H1 (cell line): ENCODE measurements around the gene FARS2. TPM values are rescaled to one million over a fixed set of nuclear protein-coding genes. Genes with fewer than 3 reads are reported as not detected.

Experiments used
- BACH1 ChIP-seq: IDR thresholded peaks from 2 replicates; pipeline ENCODE4 v1.6.1; 2012; ENCODE audit warnings: low read length, improper control_type of control experiment
- CBX8 ChIP-seq: fragments of 300-800, 300-1000 bp; sonication (generic); IDR thresholded peaks from 2 replicates; pipeline ENCODE4 v1.7.1; 2016; ENCODE audit warnings: low read depth, low read length, borderline replicate concordance
- E2F6 ChIP-seq: IDR thresholded peaks from 2 replicates; pipeline ENCODE4 v1.6.1; 2012; ENCODE audit warnings: inconsistent platforms
- EZH2 ChIP-seq: fragments of 200-600 bp; sonication (generic); IDR thresholded peaks from 2 replicates; pipeline ENCODE4 v1.7.1; 2012; ENCODE audit warnings: low read depth, mild to moderate bottlenecking, moderate library complexity, low read length, inconsistent platforms; ENCODE audit not compliant: severe bottlenecking
- FOSL1 ChIP-seq: IDR thresholded peaks from 2 replicates; pipeline ENCODE4 v1.6.1; 2011; ENCODE audit warnings: mild to moderate bottlenecking, low read depth, low read length, moderate library complexity; ENCODE audit not compliant: insufficient read depth
- KDM5A ChIP-seq: fragments of 200-600 bp; IDR thresholded peaks from 2 replicates; pipeline ENCODE4 v1.7.1; 2012; ENCODE audit warnings: mild to moderate bottlenecking, low read length, inconsistent platforms, mixed read lengths
- NRF1 ChIP-seq: IDR thresholded peaks from 2 replicates; pipeline ENCODE4 v1.6.1; 2011; ENCODE audit warnings: mild to moderate bottlenecking, low read depth, low read length, improper control_type of control experiment
- PHF8 ChIP-seq: fragments of 200-600 bp; sonication (generic); conservative IDR thresholded peaks from 2 replicates; pipeline ENCODE4 v1.7.1; 2012; ENCODE audit warnings: low read depth, mild to moderate bottlenecking, inconsistent platforms, low read length, moderate library complexity
- SRF ChIP-seq: IDR thresholded peaks from 2 replicates; pipeline ENCODE4 v1.6.1; 2011; ENCODE audit warnings: mild to moderate bottlenecking, low read depth, low read length, moderate library complexity
- SUZ12 ChIP-seq: fragments of 200-600 bp; sonication (generic); IDR thresholded peaks from 2 replicates; pipeline ENCODE4 v1.6.1; 2012; ENCODE audit warnings: mild to moderate bottlenecking, inconsistent platforms, low read length, moderate library complexity, mixed read lengths
- polyA plus RNA-seq, 7 experiments: library from polyadenylated mRNA; depleted of rRNA in 3 of 7; stranded (reverse) in 5 of 7; unstranded in 2 of 7; fragments of >200 nt in 5 of 7; fragments of 200-250 nt in 2 of 7; gene quantifications; 1 replicate in 5 of 7; 2 replicates in 1 of 7; 4 replicates in 1 of 7; pipeline versions ENCODE4 v1.2.1 to v1.2.3, GENCODE V29; 2011 to 2013; ENCODE audit warnings: missing spikeins in 2 of 7, mixed read lengths in 2 of 7
- total RNA-seq: library from RNA; stranded (reverse); fragmentation: NEBNext Ultra II Directional; extraction: Animal tissue kit (Norgen Biotek cat#: 25700); gene quantifications from 2 replicates; pipeline ENCODE4 v1.2.1, GENCODE V29; 2021
- TF ChIP-seq, protein P1 (sequence below): fragments of 300-600 bp; sonication (generic); IDR thresholded peaks from 2 replicates; pipeline ENCODE4 v1.7.1; 2012; ENCODE audit warnings: low read length, moderate library complexity, mild to moderate bottlenecking, inconsistent platforms; ENCODE audit not compliant: insufficient replicate concordance

Gene FARS2
- total and polyA plus RNA-seq, 2 of the 8 experiments (the other 6 are each of a cell fraction or from before 2014, with no cell fraction given), result 11.7 to 14.4 TPM

DNA sequence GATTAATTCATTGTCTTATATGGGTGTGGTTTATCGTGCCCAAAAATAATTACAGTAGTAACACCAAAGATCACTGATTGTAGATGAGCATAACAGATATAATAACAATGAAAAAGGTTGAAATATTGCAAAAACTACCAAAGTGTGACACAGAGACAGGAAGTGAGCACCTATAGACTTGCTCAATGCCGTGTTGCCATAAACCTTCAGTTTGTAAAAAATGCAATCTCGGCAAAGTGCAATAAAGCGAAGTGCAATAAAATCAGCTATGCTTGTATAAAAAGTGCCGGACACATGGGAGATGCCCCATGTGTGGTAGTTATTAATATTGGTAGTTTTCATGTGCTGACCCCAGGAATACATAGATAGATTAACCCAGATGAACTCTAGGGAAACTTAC, 552.8 kb downstream of the FARS2 start (continued):
- TF ChIP-seq, protein P1, sequence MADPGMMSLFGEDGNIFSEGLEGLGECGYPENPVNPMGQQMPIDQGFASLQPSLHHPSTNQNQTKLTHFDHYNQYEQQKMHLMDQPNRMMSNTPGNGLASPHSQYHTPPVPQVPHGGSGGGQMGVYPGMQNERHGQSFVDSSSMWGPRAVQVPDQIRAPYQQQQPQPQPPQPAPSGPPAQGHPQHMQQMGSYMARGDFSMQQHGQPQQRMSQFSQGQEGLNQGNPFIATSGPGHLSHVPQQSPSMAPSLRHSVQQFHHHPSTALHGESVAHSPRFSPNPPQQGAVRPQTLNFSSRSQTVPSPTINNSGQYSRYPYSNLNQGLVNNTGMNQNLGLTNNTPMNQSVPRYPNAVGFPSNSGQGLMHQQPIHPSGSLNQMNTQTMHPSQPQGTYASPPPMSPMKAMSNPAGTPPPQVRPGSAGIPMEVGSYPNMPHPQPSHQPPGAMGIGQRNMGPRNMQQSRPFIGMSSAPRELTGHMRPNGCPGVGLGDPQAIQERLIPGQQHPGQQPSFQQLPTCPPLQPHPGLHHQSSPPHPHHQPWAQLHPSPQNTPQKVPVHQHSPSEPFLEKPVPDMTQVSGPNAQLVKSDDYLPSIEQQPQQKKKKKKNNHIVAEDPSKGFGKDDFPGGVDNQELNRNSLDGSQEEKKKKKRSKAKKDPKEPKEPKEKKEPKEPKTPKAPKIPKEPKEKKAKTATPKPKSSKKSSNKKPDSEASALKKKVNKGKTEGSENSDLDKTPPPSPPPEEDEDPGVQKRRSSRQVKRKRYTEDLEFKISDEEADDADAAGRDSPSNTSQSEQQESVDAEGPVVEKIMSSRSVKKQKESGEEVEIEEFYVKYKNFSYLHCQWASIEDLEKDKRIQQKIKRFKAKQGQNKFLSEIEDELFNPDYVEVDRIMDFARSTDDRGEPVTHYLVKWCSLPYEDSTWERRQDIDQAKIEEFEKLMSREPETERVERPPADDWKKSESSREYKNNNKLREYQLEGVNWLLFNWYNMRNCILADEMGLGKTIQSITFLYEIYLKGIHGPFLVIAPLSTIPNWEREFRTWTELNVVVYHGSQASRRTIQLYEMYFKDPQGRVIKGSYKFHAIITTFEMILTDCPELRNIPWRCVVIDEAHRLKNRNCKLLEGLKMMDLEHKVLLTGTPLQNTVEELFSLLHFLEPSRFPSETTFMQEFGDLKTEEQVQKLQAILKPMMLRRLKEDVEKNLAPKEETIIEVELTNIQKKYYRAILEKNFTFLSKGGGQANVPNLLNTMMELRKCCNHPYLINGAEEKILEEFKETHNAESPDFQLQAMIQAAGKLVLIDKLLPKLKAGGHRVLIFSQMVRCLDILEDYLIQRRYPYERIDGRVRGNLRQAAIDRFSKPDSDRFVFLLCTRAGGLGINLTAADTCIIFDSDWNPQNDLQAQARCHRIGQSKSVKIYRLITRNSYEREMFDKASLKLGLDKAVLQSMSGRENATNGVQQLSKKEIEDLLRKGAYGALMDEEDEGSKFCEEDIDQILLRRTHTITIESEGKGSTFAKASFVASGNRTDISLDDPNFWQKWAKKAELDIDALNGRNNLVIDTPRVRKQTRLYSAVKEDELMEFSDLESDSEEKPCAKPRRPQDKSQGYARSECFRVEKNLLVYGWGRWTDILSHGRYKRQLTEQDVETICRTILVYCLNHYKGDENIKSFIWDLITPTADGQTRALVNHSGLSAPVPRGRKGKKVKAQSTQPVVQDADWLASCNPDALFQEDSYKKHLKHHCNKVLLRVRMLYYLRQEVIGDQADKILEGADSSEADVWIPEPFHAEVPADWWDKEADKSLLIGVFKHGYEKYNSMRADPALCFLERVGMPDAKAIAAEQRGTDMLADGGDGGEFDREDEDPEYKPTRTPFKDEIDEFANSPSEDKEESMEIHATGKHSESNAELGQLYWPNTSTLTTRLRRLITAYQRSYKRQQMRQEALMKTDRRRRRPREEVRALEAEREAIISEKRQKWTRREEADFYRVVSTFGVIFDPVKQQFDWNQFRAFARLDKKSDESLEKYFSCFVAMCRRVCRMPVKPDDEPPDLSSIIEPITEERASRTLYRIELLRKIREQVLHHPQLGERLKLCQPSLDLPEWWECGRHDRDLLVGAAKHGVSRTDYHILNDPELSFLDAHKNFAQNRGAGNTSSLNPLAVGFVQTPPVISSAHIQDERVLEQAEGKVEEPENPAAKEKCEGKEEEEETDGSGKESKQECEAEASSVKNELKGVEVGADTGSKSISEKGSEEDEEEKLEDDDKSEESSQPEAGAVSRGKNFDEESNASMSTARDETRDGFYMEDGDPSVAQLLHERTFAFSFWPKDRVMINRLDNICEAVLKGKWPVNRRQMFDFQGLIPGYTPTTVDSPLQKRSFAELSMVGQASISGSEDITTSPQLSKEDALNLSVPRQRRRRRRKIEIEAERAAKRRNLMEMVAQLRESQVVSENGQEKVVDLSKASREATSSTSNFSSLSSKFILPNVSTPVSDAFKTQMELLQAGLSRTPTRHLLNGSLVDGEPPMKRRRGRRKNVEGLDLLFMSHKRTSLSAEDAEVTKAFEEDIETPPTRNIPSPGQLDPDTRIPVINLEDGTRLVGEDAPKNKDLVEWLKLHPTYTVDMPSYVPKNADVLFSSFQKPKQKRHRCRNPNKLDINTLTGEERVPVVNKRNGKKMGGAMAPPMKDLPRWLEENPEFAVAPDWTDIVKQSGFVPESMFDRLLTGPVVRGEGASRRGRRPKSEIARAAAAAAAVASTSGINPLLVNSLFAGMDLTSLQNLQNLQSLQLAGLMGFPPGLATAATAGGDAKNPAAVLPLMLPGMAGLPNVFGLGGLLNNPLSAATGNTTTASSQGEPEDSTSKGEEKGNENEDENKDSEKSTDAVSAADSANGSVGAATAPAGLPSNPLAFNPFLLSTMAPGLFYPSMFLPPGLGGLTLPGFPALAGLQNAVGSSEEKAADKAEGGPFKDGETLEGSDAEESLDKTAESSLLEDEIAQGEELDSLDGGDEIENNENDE, result no peak
- no peak for TF ChIP-seq KDM5A
- no peak for TF ChIP-seq E2F6
- TF ChIP-seq BACH1, result no peak
- no peak for TF ChIP-seq PHF8
- no peak for TF ChIP-seq NRF1
- TF ChIP-seq SUZ12, result no peak
- no peak for TF ChIP-seq FOSL1
- no peak for TF ChIP-seq EZH2
- TF ChIP-seq CBX8, result no peak
- no peak for TF ChIP-seq SRF
